ENCODE results near the gene CLRN2.
"Not testable (repeated sequence)": the region's sequence is repeated elsewhere in the genome, so short reads cannot be mapped to it uniquely, and the experiment has no call there.

The CLRN2 gene

GRCh38 chr4:17510582-17510981, 4.4 kb upstream of the CLRN2 start:
- no peak for DNase-seq

DNA sequence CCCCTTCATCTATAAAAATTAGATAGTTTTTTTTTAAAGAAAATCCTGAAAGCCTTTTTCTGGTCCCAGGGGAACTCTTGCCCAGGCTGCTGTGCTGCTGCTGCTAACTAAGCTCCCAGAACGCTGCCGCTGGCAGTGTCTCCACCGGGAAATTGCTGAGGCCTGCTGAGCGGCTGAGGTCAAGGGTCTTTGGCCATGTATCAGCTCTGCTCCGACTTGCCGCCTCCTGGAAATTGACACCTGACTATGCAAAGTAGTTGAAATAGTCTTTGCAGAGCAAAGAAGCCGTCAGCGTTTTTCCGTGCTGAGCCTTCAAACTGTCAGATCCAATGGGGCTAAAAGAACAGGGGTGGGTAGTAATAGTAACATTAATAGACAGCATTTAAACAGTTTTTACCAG, 3.9 kb upstream of the CLRN2 start:
- DNase-seq: no peak

DNA sequence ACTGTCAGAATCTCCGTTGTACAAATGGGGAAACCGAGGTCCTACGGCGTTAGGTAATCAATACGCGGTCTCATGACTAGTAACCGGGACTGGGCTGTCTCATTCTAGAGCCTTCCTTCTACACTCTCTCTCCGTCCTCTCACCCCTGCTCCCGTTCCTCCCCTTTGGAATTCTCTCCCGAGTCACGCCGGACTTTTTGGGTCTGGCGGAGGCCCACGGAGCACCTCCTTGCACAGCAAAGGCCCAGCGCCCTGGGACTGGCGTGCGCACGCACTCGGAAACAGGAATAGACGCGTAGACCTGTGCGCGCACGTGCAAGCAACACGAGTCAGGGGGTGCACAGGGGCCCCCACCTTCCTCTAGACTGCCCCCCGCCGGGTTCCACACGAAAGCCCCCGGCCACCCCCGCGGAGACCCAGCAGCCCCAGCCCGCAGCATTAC, 3.4 kb upstream of the CLRN2 start:
- DNase-seq: no peak

GRCh38 chr4:17511950-17512795, 2.8 kb upstream of the CLRN2 start, which contains the start of gene QDPR:
Gene QDPR (minus strand): TSS chr4:17512090. CDS start chr4:17512054, 36 bp downstream.
- DNase-seq: peak; percentile 78

GRCh38 chr4:17512973-17513665, 1.8 kb upstream of the CLRN2 start:
- no peak for DNase-seq

DNA sequence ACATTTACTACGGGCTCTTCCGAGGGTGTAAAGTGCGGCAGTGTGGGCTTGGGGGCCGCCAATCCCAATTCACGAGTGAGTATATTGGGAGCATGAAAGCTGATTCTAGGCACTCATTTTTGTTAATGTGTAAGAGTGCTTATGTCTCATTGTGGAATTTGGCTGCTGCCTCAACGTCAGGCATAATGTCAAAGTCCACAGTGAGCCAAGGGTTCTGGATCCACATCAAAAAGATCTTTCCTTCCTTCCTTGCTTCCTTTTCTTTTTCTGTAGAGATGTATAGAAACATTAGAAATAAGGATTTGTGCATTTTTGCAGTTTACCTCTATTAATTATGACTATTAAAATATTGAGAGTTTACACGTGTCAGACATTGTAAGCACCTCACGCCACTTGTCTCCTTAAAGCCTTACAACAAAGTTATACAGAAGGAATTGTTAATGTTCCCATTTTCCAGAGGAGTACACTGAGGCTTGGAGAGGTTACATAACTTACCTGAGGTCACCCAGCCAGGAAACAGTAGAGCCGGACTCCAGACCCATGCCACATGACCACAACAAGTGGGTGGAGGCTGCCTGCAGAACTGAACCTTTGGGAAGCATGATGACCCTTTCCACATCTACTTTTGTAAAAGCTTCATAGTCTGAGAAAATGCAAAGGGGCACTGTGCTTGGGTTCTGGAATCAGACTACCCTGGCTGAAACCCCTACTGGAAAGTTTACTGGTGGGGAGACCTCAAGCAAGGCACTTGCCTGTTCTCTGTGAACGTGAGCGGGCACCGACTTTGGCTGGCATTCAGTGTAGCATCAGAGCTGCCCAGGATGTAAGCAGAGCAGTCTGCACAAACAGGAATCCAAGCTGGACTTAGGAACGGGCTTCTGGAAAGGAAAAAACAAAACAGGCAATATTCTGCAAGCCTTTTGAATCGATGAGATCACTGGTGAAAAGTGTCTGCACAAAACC, 761 bp downstream of the CLRN2 start:
- DNase-seq: no peak

DNA sequence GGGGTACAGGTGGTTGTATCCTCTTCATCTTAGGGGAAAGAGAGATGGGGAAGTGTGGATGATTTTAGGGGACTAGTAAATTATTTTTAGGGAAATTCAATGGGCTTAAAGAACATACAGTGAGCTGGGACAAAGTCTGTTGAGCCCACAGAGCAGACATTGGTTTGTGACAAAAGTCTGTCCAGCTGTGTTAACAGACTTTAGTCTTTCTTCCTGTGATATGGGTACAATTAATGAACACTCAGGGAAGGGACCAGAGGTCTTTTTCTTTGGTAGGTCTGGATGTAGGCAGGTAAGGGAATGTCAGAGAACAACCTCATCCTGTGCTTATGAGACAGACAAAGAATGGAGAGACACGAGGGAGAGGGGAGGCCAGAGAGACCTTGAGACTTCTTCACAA, 2.0 kb downstream of the CLRN2 start:
- no peak for DNase-seq

DNA sequence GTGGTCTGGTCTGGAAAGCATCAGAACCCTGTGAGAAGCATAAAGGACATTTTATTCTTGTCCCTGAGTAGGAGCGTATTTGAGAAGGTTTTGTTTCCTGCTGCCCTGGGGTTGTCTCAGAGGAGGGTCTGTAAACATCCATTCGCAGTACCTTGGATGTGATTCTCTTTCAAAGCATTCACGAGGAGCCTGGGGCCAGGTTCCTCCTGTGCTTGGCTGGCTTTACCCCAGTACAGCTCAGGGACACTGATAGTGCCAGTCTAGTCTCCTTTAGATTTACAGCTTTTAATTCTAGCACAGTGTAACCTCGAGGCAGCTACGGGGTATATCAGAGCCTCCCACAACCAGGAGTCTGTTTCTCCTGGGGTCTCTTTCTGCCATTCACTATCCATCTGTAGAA, 2.7 kb downstream of the CLRN2 start:
- DNase-seq: no peak

DNA sequence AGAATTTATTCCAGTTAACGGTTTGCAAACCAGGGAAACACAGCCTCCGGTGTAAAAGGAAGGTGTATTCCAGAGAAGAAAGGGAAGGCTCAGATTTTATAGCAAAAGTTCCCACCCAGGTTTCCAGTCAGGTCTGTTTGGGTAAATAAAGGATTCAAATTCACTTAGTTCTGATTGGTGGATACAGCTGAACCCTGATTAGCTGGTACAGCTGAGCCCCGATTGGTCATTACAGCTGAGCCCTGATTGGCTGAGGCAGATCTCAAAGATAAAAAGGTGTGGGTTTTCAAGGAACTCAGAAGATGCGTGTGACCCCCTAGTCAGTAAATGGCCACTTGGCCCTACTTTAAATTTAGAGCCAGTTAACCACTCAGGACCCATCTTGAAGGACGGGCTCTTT, 6.6 kb downstream of the CLRN2 start:
- no peak for DNase-seq

DNA sequence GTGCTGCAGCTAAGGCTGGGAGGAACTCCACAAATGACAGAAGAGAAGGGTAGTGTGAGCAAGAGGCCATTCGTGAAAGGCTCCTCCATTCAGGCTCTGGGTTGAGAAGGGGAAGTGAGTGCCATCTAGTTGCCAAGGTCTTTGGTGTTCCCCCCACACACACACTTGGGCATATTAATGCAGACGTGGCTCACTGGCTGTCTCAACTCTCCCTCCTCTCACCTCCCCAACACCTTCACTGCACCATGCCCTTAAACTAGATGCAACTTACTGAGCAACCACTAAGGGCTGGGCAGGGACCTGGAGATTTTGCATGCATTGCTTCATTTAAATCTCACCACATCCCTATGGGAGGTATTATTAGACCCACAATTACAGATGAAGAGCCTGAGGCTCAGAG, 8.7 kb downstream of the CLRN2 start:
- DNase-seq: no peak

DNA sequence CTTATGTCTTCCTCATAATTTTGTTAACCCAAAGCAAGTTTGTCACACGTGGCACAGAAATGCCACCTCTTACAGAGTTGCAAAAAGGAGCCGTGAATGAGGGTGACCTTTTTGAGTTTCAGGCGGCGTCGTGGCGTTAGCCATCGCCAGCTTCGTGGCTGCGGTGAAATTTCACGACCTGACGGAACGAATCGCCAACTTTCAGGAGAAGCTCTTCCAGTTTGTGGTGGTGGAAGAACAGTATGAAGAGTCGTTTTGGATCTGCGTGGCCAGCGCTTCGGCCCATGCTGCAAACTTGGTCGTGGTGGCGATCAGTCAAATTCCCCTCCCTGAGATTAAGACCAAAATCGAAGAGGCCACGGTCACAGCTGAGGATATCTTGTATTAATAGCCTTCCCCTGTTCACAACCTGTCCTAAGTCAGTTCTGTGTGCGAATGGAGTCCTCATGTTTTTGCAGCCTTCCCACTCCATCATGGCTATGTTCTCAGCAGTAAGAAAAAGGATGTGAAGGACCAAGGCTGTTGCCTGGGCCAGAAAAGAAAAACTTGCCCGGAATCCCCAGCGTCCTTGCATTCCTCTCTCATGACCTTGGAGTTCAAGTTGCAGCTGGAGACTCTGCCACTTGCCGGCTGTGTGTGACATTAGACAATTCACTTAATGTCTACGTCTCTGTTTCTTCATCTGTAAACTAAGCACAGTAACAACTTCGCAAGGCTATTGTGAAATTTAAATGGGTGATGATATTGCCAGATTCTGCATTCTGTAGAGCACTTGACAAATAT, 11.9 kb downstream of the CLRN2 start:
- DNase-seq: no peak

- no peak for DNase-seq
These were observed 13.7 kb downstream of the CLRN2 start for GRCh38 chr4:17528551-17529165.

- no peak for DNase-seq
These were observed 16.7 kb downstream of the CLRN2 start for GRCh38 chr4:17531538-17532285.

GRCh38 chr4:17534705-17535104, 19.7 kb downstream of the CLRN2 start:
- no peak for DNase-seq

DNA sequence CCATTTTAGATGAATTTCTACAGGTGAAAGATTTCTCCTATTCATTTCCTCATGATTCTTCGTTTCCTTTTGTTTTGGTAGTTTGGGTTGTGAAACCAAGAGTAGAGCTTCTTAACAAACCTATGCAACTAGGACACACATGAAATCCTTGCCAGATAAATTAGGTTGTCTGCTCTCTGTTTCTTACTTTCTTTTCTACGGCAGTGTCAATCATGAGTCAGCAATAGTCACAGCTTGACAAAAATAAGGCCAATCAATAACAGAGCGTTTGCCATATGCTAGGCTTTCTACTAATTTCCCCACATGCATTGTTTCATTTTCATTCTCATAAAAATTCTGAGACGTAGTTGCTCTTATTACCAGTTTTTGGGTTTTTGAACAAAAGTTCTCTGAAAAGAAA, 20.3 kb downstream of the CLRN2 start:
- no peak for DNase-seq

DNA sequence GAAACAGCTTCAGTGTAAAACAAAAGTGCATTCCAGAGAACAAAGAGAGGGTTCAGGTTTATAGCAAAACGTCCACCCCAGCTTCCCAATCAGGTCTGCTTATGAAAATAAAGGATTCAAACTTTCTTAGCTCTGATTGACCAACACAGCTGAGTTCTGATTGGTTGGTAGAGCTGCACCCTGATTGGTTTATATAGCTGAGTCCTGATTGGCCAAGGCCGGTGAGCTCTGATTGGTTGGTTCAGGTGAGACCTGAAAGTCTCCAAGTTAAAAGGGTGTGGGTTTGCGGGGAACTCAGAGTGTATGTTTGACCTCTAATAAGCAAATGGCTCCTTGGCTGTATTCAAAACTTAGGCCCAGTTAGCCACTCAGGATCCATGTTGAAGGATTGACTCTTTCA, 20.9 kb downstream of the CLRN2 start:
- DNase-seq: no peak

DNA sequence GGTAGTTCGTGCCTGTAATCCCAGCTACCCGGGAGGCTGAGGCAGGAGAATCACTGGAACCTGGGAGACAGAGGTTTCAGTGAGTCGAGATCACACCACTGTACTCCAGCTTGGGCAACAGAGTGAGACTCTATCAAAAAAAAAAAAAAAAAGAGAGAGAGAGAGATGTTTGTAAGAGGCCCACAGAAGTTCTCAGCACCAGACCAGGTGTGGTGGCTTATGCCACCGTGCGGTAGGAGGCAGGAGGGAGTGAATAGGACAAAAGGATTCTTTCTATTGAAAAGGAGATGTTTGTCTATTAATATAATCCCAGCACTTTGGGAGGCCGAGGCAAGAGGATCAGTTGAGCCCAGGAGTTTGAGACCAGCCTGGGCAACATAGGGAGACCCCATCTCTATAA, 22.1 kb downstream of the CLRN2 start:
- not testable (repeated sequence) for DNase-seq

- DNase-seq: no peak
These were observed 29.2 kb downstream of the CLRN2 start for GRCh38 chr4:17544205-17544604.

DNA sequence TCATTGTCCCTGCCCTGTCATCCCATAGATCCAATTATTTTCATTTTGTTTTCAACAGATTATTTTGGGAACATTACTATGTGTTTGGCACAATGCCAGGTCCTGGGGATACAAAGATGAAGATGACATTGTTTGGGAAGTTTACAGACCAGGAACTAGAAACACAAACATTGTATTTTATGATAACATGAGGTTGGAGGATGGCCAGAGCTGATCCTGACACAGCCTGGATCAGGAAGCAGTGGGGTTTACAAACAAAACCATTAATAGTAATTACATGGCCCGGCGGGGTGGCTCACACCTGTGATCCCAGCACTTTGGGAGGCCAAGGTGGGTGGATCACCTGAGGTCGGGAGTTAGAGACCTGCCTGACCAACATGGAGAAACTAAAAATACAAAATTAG, 29.9 kb downstream of the CLRN2 start:
- DNase-seq: no peak

DNA sequence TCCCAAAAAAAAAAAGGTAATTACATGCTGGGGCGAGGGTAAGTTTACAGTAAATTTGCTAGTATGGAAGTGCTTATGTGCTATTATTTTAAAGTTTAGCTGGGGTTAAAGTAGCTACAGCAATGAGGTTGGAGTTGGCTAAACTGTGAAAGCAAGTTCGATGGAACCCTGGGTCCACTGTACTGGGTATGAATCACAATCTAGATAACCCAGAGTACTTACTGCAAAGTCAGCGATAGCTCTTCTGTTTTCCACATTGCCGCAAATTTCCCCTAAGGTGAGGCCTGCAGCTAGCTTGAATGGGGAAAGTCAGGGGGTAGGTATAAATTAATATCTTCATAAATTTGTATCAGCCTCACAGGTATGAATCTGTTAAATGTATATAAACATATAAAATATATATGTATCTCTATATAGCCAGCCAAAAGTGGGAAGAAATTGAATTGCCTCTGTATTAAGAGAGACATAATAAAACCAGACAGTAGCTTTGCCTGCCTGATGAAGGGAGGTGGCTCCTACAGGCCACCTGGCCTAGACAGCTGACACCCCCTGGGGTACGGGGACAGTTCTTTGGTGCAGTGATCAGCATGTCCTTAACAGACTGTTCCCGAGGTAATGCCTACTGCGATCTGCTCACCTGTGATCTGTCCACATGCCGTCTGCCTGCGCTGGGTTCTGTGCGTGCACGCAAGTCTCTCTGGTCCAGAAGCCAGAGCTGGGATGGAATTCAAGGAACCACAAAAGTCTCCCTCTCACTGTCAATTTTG, 30.6 kb downstream of the CLRN2 start:
- DNase-seq: no peak

Measured in 8988T (cell line).